Heart left ventricle (tissue), 16 donors: ENCODE data around the gene YJEFN3. TPM values are rescaled to one million over a fixed set of nuclear protein-coding genes. Genes with fewer than 3 reads are reported as not detected.

ENCODE experiments used
- ATAC-seq, 4 donors: fragments of 200-7000 bp; cut with Tn5 transposase; one replicate each; pipeline ENCODE4 v1.9.1; 2020 to 2022; ENCODE audit warnings: moderate library complexity in 4 of 4, mild to moderate bottlenecking in 3 of 4, moderate number of reproducible peaks in 1 of 4
- DNase-seq, 5 donors: peaks; one replicate each; pipeline ENCODE4 v3.0.0-alpha.2; 2020
- H3K27ac ChIP-seq, 12 donors: fragments of 200-600 bp; sonication (generic) in 4 of 12; one replicate each; pipeline versions ENCODE4 v1.5.0 to v1.8.0; 2016 to 2022; ENCODE audit warnings: mild to moderate bottlenecking in 2 of 12
- H3K27me3 ChIP-seq, 9 donors: fragments of 200-600 bp; sonication (generic) in 2 of 9; one replicate each; pipeline versions ENCODE4 v1.5.1 to v1.8.0; 2016 to 2022; ENCODE audit warnings: mild to moderate bottlenecking in 3 of 9
- H3K36me3 ChIP-seq, 9 donors: fragments of 200-600 bp; sonication (generic) in 2 of 9; one replicate each; pipeline versions ENCODE4 v1.5.0 to v1.8.0; 2018 to 2022; ENCODE audit warnings: mild to moderate bottlenecking in 2 of 9
- H3K4me1 ChIP-seq, 12 donors: fragments of 200-600 bp; sonication (generic) in 4 of 12; one replicate each; pipeline versions ENCODE4 v1.5.0 to v1.8.0; 2016 to 2022; ENCODE audit warnings: mild to moderate bottlenecking in 3 of 12
- H3K4me3 ChIP-seq, 12 donors: fragments of 200-600 bp; sonication (generic) in 4 of 12; one replicate each; pipeline versions ENCODE4 v1.5.0 to v1.8.0; 2017 to 2022; ENCODE audit warnings: mild to moderate bottlenecking in 9 of 12, moderate library complexity in 4 of 12
- H3K9me3 ChIP-seq, 12 donors: fragments of 200-600 bp; sonication (generic) in 4 of 12; one replicate each; pipeline versions ENCODE4 v1.5.0 to v1.8.0; 2016 to 2022; ENCODE audit warnings: mild to moderate bottlenecking in 1 of 12
- POLR2A ChIP-seq, 2 donors: fragments of 450-650 bp; IDR thresholded peaks; one replicate each; pipeline ENCODE4 v1.6.1; 2017; ENCODE audit warnings: antibody characterized with exemption in 2 of 2, mild to moderate bottlenecking in 2 of 2, moderate library complexity in 2 of 2
- WGBS, 4 donors: extraction: QIAGEN DNeasy Blood & Tissue Kit in 2 of 4; methylation state at CpG; one replicate each; pipeline versions ENCODE4 v1.1.5 to v1.1.7; 2013 to 2018; 5-methylcytosine and 5-hydroxymethylcytosine counted together
- intact Hi-C, 10 donors: fragments of 100-400 bp; cut with DNase I; formaldehyde crosslinking; loops; one replicate each; pipeline versions ENCODE4 v1.11.1 to v1.14.2; 2022
- polyA plus RNA-seq, 2 donors: library from polyadenylated mRNA; stranded (reverse); fragments of 200-250 nt; gene quantifications; one replicate each; pipeline ENCODE4 v1.2.3, GENCODE V29; 2013
- total RNA-seq, 9 donors: library from RNA; depleted of rRNA in 2 of 9; stranded (reverse); fragments of >200 nt in 2 of 9; fragmentation: NEBNext Ultra II Directional in 3 of 9; extraction: Animal tissue kit (Norgen Biotek cat#: 25700) in 3 of 9; gene quantifications; one replicate each; pipeline versions ENCODE4 v1.1.0 to v1.2.4, GENCODE V29; 2016 to 2023
- TF ChIP-seq, protein P1 (sequence below), 12 donors: fragments of 200-600 bp; sonication (generic) in 4 of 12; IDR thresholded peaks; one replicate each; pipeline versions ENCODE4 v1.5.0 to v1.8.0; 2018 to 2022; ENCODE audit warnings: antibody characterized with exemption in 12 of 12, mild to moderate bottlenecking in 5 of 12
- donor health status: ischemic (EF 13 %, LVEDD 7.1; RV severe dilation, severe dysfunction).
- donor health status: healthy with polysubstance abuse.
- donor health status: DM: no; HTN: yes; CAD: no.
- donor health status: DM: no; HTN: no; CAD: no.
- donor health status: ischemic (EF 25% LVEDD 6.9; RV normal size, moderate dysfunction).
- donor health status: ischemic (EF 25% LVEDD 5.7; RV mildly dilated, moderate dysfunction).
- donor health status: healthy.
- donor health status: DM: yes; HTN: yes; CAD: no.
- donor health status: ischemic (EF 35%, LVEDD 5.7; RV mildly dilated, moderate dysfunction).
- donor health status: nonischemic (EF 11% LVEDD 7.7; RV severe dilation, severe dysfunction).
- donor health status: DM: yes; HTN: yes; CAD: no.
- donor health status: PGD.
- donor health status: ischemic (EF 29% LVEDD 5.4; RV normal size, mild dysfunction).
- donor health status: nonischemic (EF 23%, LVEDD 6.1; RV moderate dilation, normal function).

The YJEFN3 gene
- total and polyA plus RNA-seq, 11 donors: 1.2 to 5.4 (median 2.5) TPM; not detected in 1

DNA sequence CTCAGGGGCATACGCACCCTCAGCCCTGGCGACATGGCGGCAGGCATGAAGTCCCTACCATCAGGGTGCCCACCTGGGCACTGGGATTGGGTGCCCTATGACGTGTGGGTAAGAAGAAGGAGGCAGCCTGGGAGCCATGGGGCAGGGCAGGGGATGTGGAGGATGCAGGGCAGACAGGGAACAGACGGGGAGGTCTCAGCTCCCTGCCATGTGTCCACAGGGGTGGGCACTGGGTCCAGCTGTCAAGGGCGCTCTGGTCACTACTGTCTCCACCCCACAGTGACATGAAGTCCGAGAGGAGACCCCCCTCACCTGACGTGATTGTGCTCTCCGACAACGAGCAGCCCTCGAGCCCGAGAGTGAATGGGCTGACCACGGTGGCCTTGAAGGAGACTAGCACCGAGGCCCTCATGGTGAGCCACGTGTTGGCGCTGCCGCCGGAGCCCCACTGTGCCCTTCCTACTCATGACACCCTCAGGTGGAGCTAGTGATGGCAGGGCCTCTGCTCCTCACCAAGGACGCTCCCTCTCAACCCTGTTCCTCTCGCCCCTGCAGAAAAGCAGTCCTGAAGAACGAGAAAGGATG lies 36.6 kb upstream of the YJEFN3 start:
- peaks cover 0 to 63% (median 46%) of the 10 kb centered on the region in 9 donors for H3K36me3 ChIP-seq
- H3K4me3 ChIP-seq: no peak overlapping the region
- ATAC-seq: no peak
- 89 to 94% (median 91%) methylated on average over 12 to 21 of the region's 21 CpGs for WGBS, 4 donors
- DNase-seq: peak in 1 of 5 donors; percentile 49
- no peaks in the 10 kb centered on the region for H3K27me3 ChIP-seq
- no peaks in the 10 kb centered on the region for H3K9me3 ChIP-seq
- no peak overlapping the region for H3K27ac ChIP-seq
- TF ChIP-seq, protein P1, sequence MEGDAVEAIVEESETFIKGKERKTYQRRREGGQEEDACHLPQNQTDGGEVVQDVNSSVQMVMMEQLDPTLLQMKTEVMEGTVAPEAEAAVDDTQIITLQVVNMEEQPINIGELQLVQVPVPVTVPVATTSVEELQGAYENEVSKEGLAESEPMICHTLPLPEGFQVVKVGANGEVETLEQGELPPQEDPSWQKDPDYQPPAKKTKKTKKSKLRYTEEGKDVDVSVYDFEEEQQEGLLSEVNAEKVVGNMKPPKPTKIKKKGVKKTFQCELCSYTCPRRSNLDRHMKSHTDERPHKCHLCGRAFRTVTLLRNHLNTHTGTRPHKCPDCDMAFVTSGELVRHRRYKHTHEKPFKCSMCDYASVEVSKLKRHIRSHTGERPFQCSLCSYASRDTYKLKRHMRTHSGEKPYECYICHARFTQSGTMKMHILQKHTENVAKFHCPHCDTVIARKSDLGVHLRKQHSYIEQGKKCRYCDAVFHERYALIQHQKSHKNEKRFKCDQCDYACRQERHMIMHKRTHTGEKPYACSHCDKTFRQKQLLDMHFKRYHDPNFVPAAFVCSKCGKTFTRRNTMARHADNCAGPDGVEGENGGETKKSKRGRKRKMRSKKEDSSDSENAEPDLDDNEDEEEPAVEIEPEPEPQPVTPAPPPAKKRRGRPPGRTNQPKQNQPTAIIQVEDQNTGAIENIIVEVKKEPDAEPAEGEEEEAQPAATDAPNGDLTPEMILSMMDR (IDR thresholded peaks at IDR 0.05): no peak
- no peak for TF ChIP-seq POLR2A (IDR thresholded peaks at IDR 0.05)
- H3K4me1 ChIP-seq: peaks cover 10 to 38% (median 33%) of the 10 kb centered on the region in 12 donors
- intact Hi-C loops: loop anchor here in 4 of 10 donors (5.0 to 10.0 kb wide), 4 partner anchors 85 to 345 kb away; partner anchors contain the start of genes BORCS8 (in 1 of the 4), GATAD2A (in 1 of the 4) and RFXANK (in 1 of the 4)

DNA sequence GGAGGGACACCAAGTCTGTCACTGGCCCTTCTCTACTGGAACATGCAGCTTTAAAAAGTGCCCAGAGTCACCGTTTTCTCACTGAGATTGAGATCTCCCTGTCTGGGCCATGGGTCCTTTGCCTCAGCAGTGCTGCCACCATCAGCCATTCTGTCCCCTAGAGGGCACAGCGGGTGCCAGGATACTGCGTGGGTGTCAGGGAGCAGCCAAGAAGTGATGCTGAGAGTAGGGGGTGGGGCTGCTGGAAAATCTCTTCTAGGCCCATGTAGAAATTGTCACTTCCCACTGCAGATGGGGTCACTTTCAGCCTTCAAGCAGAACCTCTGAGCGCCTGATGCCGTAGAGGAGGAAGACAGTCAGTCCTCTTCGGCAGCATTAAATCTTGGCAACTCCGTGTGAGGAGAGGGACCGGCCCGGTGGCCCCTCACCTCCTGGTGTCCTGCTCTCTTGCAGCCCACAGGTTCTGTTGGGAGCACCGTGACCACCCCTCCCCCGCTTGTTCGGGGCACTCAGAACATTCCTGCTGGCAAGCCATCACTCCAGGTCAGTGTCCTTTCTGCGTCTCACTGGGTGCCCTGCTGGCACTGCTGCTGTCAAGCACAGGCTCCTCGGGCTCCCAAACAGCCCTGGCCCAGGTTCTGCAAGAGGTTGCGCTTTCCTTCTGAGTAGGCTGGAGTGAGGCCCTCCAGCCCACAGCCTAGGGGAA lies 34.7 kb upstream of the YJEFN3 start:
- Histone ChIP-seq H3K27me3 (no peaks in the 10 kb centered on the region), H3K27ac (no peak overlapping the region), H3K4me3 (no peak overlapping the region), H3K4me1 (peaks cover 4 to 20% (median 18%) of the 10 kb centered on the region in 12 donors), H3K9me3 (no peaks in the 10 kb centered on the region), H3K36me3 (peaks cover 5 to 81% (median 62%) of the 10 kb centered on the region in 9 donors)
- intact Hi-C loops: loop anchor here in 4 of 10 donors (5.0 to 10.0 kb wide), 4 partner anchors 87 to 347 kb away; partner anchors contain the start of genes BORCS8 (in 1 of the 4), GATAD2A (in 1 of the 4) and RFXANK (in 1 of the 4)
- 84 to 89% (median 87%) methylated on average over 6 to 15 of the region's 15 CpGs for WGBS, 4 donors
- ATAC-seq: no peak
- TF ChIP-seq, protein P1 (IDR thresholded peaks at IDR 0.05): peak in 1 of 12 donors; percentile 12
- TF ChIP-seq POLR2A (IDR thresholded peaks at IDR 0.05): no peak
- DNase-seq: no peak

DNA sequence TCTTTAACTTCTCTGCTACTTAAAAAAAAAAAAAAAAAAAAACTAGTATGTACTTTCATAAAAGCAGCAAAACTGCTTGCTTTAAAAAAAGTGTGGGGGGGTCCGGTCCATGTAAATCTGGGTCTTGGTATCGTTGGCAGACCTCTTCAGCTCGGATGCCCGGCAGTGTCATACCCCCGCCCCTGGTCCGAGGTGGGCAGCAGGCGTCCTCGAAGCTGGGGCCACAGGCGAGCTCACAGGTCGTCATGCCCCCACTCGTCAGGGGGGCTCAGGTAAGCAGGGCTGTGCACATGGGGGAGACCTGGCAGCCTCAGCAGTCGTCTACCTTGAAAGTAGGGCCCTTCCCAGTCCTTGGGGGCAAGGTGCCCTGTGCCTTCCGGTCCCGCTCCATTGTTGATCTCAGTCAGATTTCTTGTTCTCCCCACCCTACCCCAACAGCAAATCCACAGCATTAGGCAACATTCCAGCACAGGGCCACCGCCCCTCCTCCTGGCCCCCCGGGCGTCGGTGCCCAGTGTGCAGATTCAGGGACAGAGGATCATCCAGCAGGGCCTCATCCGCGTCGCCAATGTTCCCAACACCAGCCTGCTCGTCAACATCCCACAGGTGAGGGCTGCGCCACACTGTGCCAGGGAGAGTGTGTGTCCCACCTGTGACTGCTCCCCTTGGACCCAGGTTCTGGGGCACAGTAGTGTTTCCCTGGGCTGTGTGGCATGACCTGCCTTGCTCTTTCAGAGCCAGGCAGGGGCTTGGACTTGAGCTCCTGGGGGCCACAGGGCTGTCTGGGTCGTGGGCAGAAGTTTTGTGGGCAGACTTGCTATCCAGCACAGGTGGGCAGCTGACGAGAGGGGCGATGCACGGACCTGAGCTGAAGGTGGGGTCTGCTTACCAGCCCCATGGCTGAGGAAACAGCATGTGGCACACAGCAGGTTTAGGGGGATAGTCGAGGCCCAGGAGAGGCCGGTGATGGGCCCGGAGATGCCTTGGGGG lies 32.8 kb upstream of the YJEFN3 start:
- Histone ChIP-seq H3K36me3 (peaks cover 5 to 99% (median 79%) of the 10 kb centered on the region in 9 donors), H3K9me3 (no peaks in the 10 kb centered on the region), H3K4me3 (no peak overlapping the region), H3K27ac (no peak overlapping the region), H3K4me1 (peaks cover 0 to under 1% (median 0%) of the 10 kb centered on the region in 12 donors), H3K27me3 (no peaks in the 10 kb centered on the region)
- intact Hi-C loops: loop anchor here in 1 of 10 donors (10.0 kb wide), 1 partner anchor 301 kb away; the partner anchor contains the start of genes BORCS8 and RFXANK
- WGBS, 4 donors: 86 to 94% (median 92%) methylated on average over 26 to 30 of the region's 30 CpGs
- ATAC-seq (no peak), DNase-seq (no peak)
- TF ChIP-seq POLR2A (IDR thresholded peaks at IDR 0.05): no peak

DNA sequence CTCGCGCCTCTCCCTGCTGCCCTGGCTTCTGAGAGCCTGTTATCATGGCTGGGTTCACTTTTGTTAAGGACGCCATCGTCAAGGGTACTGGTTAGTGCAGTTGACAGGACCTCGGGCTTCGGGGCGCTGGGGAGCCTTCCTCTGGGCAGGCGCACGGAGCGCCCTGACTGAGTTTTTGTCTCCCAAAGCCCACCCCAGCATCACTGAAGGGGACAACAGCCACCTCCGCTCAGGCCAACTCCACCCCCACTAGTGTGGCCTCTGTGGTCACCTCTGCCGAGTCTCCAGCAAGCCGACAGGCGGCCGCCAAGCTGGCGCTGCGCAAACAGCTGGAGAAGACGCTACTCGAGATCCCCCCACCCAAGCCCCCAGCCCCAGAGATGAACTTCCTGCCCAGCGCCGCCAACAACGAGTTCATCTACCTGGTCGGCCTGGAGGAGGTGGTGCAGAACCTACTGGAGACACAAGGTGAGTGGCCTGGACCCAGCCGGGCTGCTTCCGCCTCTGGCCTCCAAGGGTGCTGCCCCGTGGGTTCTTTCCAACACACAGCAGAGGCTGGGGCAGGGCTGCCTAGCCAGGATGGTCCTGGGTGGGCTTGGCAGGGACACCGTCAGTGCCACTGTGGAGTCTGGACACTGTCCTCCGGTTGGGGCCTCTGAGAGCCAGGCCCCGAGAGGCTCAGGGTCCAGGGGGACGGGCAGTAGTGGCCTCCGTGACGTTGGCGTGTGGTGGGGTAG lies 30.3 kb upstream of the YJEFN3 start:
- Histone ChIP-seq H3K27ac (no peak overlapping the region), H3K4me3 (no peak overlapping the region), H3K9me3 (no peaks in the 10 kb centered on the region), H3K36me3 (peaks cover 5 to 100% (median 91%) of the 10 kb centered on the region in 9 donors), H3K4me1 (no peaks in the 10 kb centered on the region), H3K27me3 (no peaks in the 10 kb centered on the region)
- TF ChIP-seq POLR2A (IDR thresholded peaks at IDR 0.05): no peak
- TF ChIP-seq, protein P1 (IDR thresholded peaks at IDR 0.05): no peak
- no peak for DNase-seq
- WGBS, 4 donors: 93 to 94% (median 93%) methylated on average over 23 to 33 of the region's 33 CpGs
- ATAC-seq: no peak
- intact Hi-C loops: loop anchor here in 1 of 10 donors (10.0 kb wide), 1 partner anchor 304 kb away; the partner anchor contains the start of genes BORCS8 and RFXANK
